ENCODE measurements around the gene RGR. TPM values are rescaled to one million over a fixed set of nuclear protein-coding genes. Genes with fewer than 3 reads are reported as not detected.

Gene RGR
- polyA plus RNA-seq, 2 of the 4 experiments (the other 2 are of a cell fraction) = not detected

DNA sequence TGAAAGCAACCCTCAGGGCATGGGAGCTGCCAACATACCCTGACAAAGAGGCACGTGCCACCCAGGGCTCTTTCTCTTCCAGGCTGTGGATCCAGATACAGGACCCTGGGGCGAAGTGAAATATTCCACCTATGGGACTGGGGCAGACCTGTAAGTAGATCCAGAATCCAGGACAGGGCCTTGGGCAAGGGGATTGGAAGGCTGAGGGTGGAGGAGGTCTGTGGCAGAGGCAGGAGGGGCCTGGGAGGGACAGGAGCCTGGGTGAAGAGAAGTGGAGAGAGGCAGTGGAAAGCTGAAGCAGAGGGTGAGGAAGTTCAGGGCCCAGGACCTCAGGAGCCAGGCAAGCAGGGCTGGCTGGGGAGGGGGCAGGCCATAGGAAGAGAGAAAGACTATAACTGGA lies 33.3 kb upstream of the RGR start:
- ChIA-PET CTCF (interaction anchor here (1.0 to 2.0 kb wide), 4 partner anchors 10 to 63 kb away, joined by 3 to 5 read pairs (median 4); no protein-coding TSS in a partner anchor), POLR2A (no interaction called here)
- Histone ChIP-seq H3K4me3 (no peak overlapping the region), H3K27ac (no peak overlapping the region), H3K4me2 (no peak overlapping the region), H3K9me3 (no peaks in the 10 kb centered on the region), H3K4me1 (no peaks in the 10 kb centered on the region)
- FAIRE-seq (no peak), DNase-seq (ENCODE audit: low read depth in 1 of 2, low spot score in 1 of 2) (no peak), ATAC-seq (no peak)
- 0% methylated on average over 2 of the region's 2 CpGs for WGBS (ENCODE audit: missing lambda C conversion rate)
- TF ChIP-seq RNF2 (IDR thresholded peaks at IDR 0.05; ENCODE audit: borderline replicate concordance, low read depth) = no peak
- no peak for TF ChIP-seq ESRRA (IDR thresholded peaks at IDR 0.05; ENCODE audit: borderline replicate concordance, low read length)
- TF ChIP-seq USF2 (IDR thresholded peaks at IDR 0.05) = no peak
- TF ChIP-seq HES2 (IDR thresholded peaks at IDR 0.05) = no peak
- TF ChIP-seq ZC3H11A (IDR thresholded peaks at IDR 0.05) = no peak
- TF ChIP-seq TP53 (CRISPR knock-in tag; IDR thresholded peaks at IDR 0.05) = no peak
- no peak for TF ChIP-seq EHF (CRISPR knock-in tag; IDR thresholded peaks at IDR 0.05)
- no peak for TF ChIP-seq NFE2L2 (conservative IDR thresholded peaks at IDR 0.05; ENCODE audit: low read length)
- TF ChIP-seq, protein P1, sequence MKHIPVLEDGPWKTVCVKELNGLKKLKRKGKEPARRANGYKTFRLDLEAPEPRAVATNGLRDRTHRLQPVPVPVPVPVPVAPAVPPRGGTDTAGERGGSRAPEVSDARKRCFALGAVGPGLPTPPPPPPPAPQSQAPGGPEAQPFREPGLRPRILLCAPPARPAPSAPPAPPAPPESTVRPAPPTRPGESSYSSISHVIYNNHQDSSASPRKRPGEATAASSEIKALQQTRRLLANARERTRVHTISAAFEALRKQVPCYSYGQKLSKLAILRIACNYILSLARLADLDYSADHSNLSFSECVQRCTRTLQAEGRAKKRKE (CRISPR knock-in tag; IDR thresholded peaks at IDR 0.05; ENCODE audit: low read depth) = no peak
- TF ChIP-seq MYC (IDR thresholded peaks at IDR 0.05; ENCODE audit: borderline replicate concordance, low read length) = no peak
- no peak for TF ChIP-seq MAZ (IDR thresholded peaks at IDR 0.05; ENCODE audit: borderline replicate concordance, low read depth, low read length)
- no peak for TF ChIP-seq ZSCAN20 (CRISPR knock-in tag; IDR thresholded peaks at IDR 0.05)
- no peak for TF ChIP-seq POLR2AphosphoS2 (conservative IDR thresholded peaks at IDR 0.05; ENCODE audit: low read length)
- no peak for TF ChIP-seq ZFP36 (IDR thresholded peaks at IDR 0.05; ENCODE audit: borderline replicate concordance, partially characterized antibody)
- TF ChIP-seq MAX (IDR thresholded peaks at IDR 0.05) = no peak
- TF ChIP-seq CEBPB (IDR thresholded peaks at IDR 0.05) = no peak
- no peak for TF ChIP-seq CHD2 (IDR thresholded peaks at IDR 0.05; ENCODE audit: low read length, partially characterized antibody)

- H3K27ac ChIP-seq = no peak overlapping the region
- TF ChIP-seq RARB (CRISPR knock-in tag; IDR thresholded peaks at IDR 0.05) = no peak
- no peak for TF ChIP-seq ESRRA (IDR thresholded peaks at IDR 0.05; ENCODE audit: borderline replicate concordance, low read length)
- TF ChIP-seq HOXB13 (CRISPR knock-in tag; IDR thresholded peaks at IDR 0.05; ENCODE audit: low read depth) = no peak
- TF ChIP-seq HEYL (CRISPR knock-in tag; IDR thresholded peaks at IDR 0.05) = no peak
- TF ChIP-seq PHF8 (IDR thresholded peaks at IDR 0.05; ENCODE audit: borderline replicate concordance, low read depth) = no peak
- TF ChIP-seq NR3C1 (IDR thresholded peaks at IDR 0.05) = no peak
- TF ChIP-seq SMC3 (IDR thresholded peaks at IDR 0.05) = no peak
- no peak for TF ChIP-seq BHLHE40 (IDR thresholded peaks at IDR 0.05; ENCODE audit: low read depth, low read length)
- no peak for TF ChIP-seq RNF2 (IDR thresholded peaks at IDR 0.05; ENCODE audit: borderline replicate concordance, low read depth)
- no peak for TF ChIP-seq EHMT2 (IDR thresholded peaks at IDR 0.05; ENCODE audit: low read depth)
- DNase-seq (ENCODE audit: low read depth in 1 of 2, low spot score in 1 of 2) (no peak), ATAC-seq (no peak), FAIRE-seq (no peak)
- POLR2A ChIA-PET = no interaction called here
- no peak overlapping the region for H3K4me2 ChIP-seq
- H3K9me3 ChIP-seq = no peaks in the 10 kb centered on the region
- CTCF ChIA-PET = interaction anchor here (1.2 to 2.0 kb wide), 3 partner anchors 11 to 64 kb away, joined by 3 to 5 read pairs (median 3); no protein-coding TSS in a partner anchor
- no peak overlapping the region for H3K4me3 ChIP-seq
- H3K4me1 ChIP-seq = no peaks in the 10 kb centered on the region
- 7% methylated on average over 3 of the region's 5 CpGs for WGBS (ENCODE audit: missing lambda C conversion rate)
These were observed 32.8 kb upstream of the RGR start for GRCh38 chr10:84212014-84212413.

Measured in A549 (cell line).